Measurements from ENCODE around the gene DARS1. TPM values are rescaled to one million over a fixed set of nuclear protein-coding genes. Genes with fewer than 3 reads are reported as not detected.
A peak's percentile ranks its signal among the peaks of the same experiment; 100 is the strongest.

The DARS1 gene
- total RNA-seq, 4 donors from 2014 or later, result 115 to 176 (median 156) TPM

DNA sequence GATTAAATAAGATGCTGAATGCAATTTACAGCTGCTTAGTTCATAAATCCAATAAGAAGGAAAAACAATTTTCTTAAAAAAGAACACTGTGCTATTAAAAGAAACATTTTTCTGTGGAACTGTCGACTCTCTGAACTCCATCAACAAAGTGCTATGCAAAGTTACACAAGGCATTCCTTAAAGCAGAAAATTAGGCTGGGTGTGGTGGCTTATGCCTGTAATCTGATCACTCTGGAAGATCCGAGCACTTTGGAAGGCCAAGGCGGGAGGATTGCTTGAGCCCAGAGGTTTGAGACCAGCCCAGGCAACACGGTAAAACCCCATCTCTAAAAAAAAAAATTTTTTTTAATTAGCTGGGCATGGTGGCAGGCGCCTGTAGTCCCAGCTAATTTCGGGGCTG, 122.2 kb downstream of the DARS1 start:
- WGBS, 2 donors (ENCODE audit: low coverage in 1 of 2), result 48 to 70% methylated on average over 4 to 6 of the region's 6 CpGs
- Histone ChIP-seq H3K36me3 (peaks cover 3 to 96% of the 10 kb centered on the region in 2 donors), H3K27me3 (no peaks in the 10 kb centered on the region), H3K9me3 (no peaks in the 10 kb centered on the region), H3K4me3 (no peak overlapping the region), H3K27ac (peak overlapping the region in 1 of 4 donors; percentile 2), H3K4me1 (peaks cover 0 to 11% (median 0%) of the 10 kb centered on the region in 3 donors)
- no peak for ATAC-seq
- TF ChIP-seq EP300 (IDR thresholded peaks at IDR 0.05) (no peak), POLR2A (IDR thresholded peaks at IDR 0.05) (no peak), CTCF (IDR thresholded peaks at IDR 0.05) (no peak), POLR2AphosphoS5 (IDR thresholded peaks at IDR 0.05) (no peak)

- 45 to 74% methylated on average over 3 to 4 of the region's 4 CpGs for WGBS, 2 donors (ENCODE audit: low coverage in 1 of 2)
- no peak overlapping the region for H3K4me3 ChIP-seq
- TF ChIP-seq POLR2A (IDR thresholded peaks at IDR 0.05) (no peak), POLR2AphosphoS5 (IDR thresholded peaks at IDR 0.05) (no peak), EP300 (IDR thresholded peaks at IDR 0.05) (no peak), CTCF (IDR thresholded peaks at IDR 0.05) (no peak)
- H3K27ac ChIP-seq, result peak overlapping the region in 1 of 4 donors; percentile 2
- H3K27me3 ChIP-seq, result no peaks in the 10 kb centered on the region
- ATAC-seq, result no peak
- no peaks in the 10 kb centered on the region for H3K9me3 ChIP-seq
- peaks cover 0 to 11% (median 0%) of the 10 kb centered on the region in 3 donors for H3K4me1 ChIP-seq
- H3K36me3 ChIP-seq, result peaks cover 3 to 96% of the 10 kb centered on the region in 2 donors
Measured at GRCh38 chr2:135862718-135863117, 122.7 kb downstream of the DARS1 start.

Other genes starting within 250 kb of the DARS1 start
- 10 to 100 TPM; 41.0 to 75.6 (median 59.9) TPM for gene UBXN4, start 243.8 kb downstream of the DARS1 start, total RNA-seq
- not detected for gene LCT, start 148.4 kb downstream of the DARS1 start, total RNA-seq
- 10 to 100 TPM in 1 of 4 donors, 1 to 10 TPM in 3; 8.2 to 10.1 (median 9.8) TPM for gene MCM6, start 109.2 kb downstream of the DARS1 start, total RNA-seq
- gene CXCR4, start 132.5 kb upstream of the DARS1 start, total RNA-seq, result 1 to 10 TPM; 5.1 to 8.2 (median 7.7) TPM